GM23248 (cell line): ENCODE data around the gene SLC5A6.

Source experiments
- EZH2 ChIP-seq: fragments of 200-600 bp; sonication (generic); IDR thresholded peaks from 2 replicates; pipeline ENCODE4 v1.6.1; 2018; ENCODE audit warnings: antibody characterized with exemption, mild to moderate bottlenecking; ENCODE audit not compliant: insufficient read depth, poor library complexity, severe bottlenecking
- EZH2phosphoT487 ChIP-seq: fragments of 200-600 bp; sonication (generic); IDR thresholded peaks from 2 replicates; pipeline ENCODE4 v1.6.1; 2018; ENCODE audit warnings: antibody characterized with exemption, moderate library complexity, mild to moderate bottlenecking, low read depth; ENCODE audit not compliant: insufficient read depth

- TF ChIP-seq EZH2phosphoT487 (no peak), EZH2 (no peak)
These were observed 25.3 kb downstream of the SLC5A6 start for GRCh38 chr2:27186613-27187345.
